HEK293 (cell line): ENCODE results near the gene OTOP3.

Source experiments
- CTCF ChIA-PET: fragments of 350-600 bp; formaldehyde crosslinking; extraction: SDS; loops from one replicate; lab custom pipeline; 2021; ENCODE audit warnings: antibody characterized with exemption; lab: Yijun Ruan, JAX
- POLR2A ChIA-PET: fragments of 300-600 bp; formaldehyde crosslinking; extraction: SDS; loops from one replicate; lab custom pipeline; 2020; ENCODE audit warnings: antibody characterized with exemption, inconsistent platforms; lab: Yijun Ruan, JAX
- H3K27ac ChIP-seq: fragments of 200-500 bp; sonication (Bioruptor generic); 2 replicates; pipeline ENCODE4 v1.5.1; 2014; ENCODE audit warnings: low read depth, low read length, control low read depth, inconsistent platforms; ENCODE audit errors: extremely low read depth
- H3K36me3 ChIP-seq, 2 experiments: fragments of 200-500 bp in 1 of 2; sonication (Bioruptor generic) in 1 of 2; 1 replicate in 1 of 2; 2 replicates in 1 of 2; pipeline ENCODE4 v1.5.1; 2014 to 2017; ENCODE audit warnings: inconsistent platforms in 2 of 2, low read length in 2 of 2; ENCODE audit not compliant: control insufficient read depth in 2 of 2, insufficient read depth in 1 of 2
- H3K4me1 ChIP-seq: fragments of 200-500 bp; sonication (Bioruptor generic); 2 replicates; pipeline ENCODE4 v1.5.1; 2014; ENCODE audit warnings: mild to moderate bottlenecking, low read length, inconsistent platforms; ENCODE audit not compliant: control insufficient read depth, insufficient read depth
- H3K4me3 ChIP-seq: 2 replicates; pipeline ENCODE4 v1.5.1; 2011; ENCODE audit warnings: low read depth, mild to moderate bottlenecking, control low read depth, low read length, moderate library complexity
- H3K9me3 ChIP-seq: fragments of 200-500 bp; sonication (Bioruptor generic); 2 replicates; pipeline ENCODE4 v1.5.1; 2014; ENCODE audit warnings: low read depth, low read length, inconsistent platforms; ENCODE audit not compliant: control insufficient read depth, insufficient read depth
- KLF1 ChIP-seq: fragments of 450-650 bp; formaldehyde crosslinking; IDR thresholded peaks from 2 replicates; pipeline ENCODE4 v1.5.1; 2016; ENCODE audit warnings: missing biosample characterization, missing genetic modification characterization
- MYNN ChIP-seq: fragments of 450-650 bp; formaldehyde crosslinking; IDR thresholded peaks from 2 replicates; pipeline ENCODE4 v1.5.1; 2016; ENCODE audit warnings: missing biosample characterization, missing genetic modification characterization, borderline replicate concordance
- PRDM1 ChIP-seq: fragments of 450-650 bp; formaldehyde crosslinking; IDR thresholded peaks from 2 replicates; pipeline ENCODE4; 2016; ENCODE audit warnings: missing biosample characterization, missing genetic modification characterization
- PRDM10 ChIP-seq: fragments of 450-650 bp; formaldehyde crosslinking; IDR thresholded peaks from 2 replicates; pipeline ENCODE4 v1.5.1; 2016; ENCODE audit warnings: missing biosample characterization, missing genetic modification characterization
- WT1 ChIP-seq: fragments of 450-650 bp; formaldehyde crosslinking; IDR thresholded peaks from 2 replicates; pipeline ENCODE4 v1.5.1; 2016; ENCODE audit warnings: missing biosample characterization, missing genetic modification characterization
- ZNF335 ChIP-seq: fragments of 450-650 bp; formaldehyde crosslinking; conservative IDR thresholded peaks from 2 replicates; pipeline ENCODE4 v1.5.1; 2016; ENCODE audit warnings: missing biosample characterization, missing genetic modification characterization
- ZNF529 ChIP-seq: fragments of 450-650 bp; formaldehyde crosslinking; IDR thresholded peaks from 2 replicates; pipeline ENCODE4 v1.5.1; 2017; ENCODE audit warnings: missing genetic modification characterization, missing biosample characterization; ENCODE audit not compliant: insufficient replicate concordance
- ZNF660 ChIP-seq: fragments of 450-650 bp; IDR thresholded peaks from 2 replicates; pipeline ENCODE4 v1.5.1; 2018; ENCODE audit warnings: missing biosample characterization, mild to moderate bottlenecking, missing genetic modification characterization
- ZNF76 ChIP-seq: fragments of 450-650 bp; formaldehyde crosslinking; IDR thresholded peaks from 2 replicates; pipeline ENCODE4; 2016; ENCODE audit warnings: low read depth, missing biosample characterization, missing genetic modification characterization, borderline replicate concordance
- ZNF768 ChIP-seq: fragments of 450-650 bp; formaldehyde crosslinking; IDR thresholded peaks from 2 replicates; pipeline ENCODE4 v1.5.1; 2018; ENCODE audit warnings: missing biosample characterization, mild to moderate bottlenecking, missing genetic modification characterization
- ZNF791 ChIP-seq: fragments of 450-650 bp; formaldehyde crosslinking; IDR thresholded peaks from 2 replicates; pipeline ENCODE4 v1.5.1; 2016; ENCODE audit warnings: missing biosample characterization, missing genetic modification characterization
- TF ChIP-seq, protein P1 (sequence below): fragments of 450-650 bp; formaldehyde crosslinking; IDR thresholded peaks from 2 replicates; pipeline ENCODE4 v1.5.1; 2016; ENCODE audit warnings: missing biosample characterization, missing genetic modification characterization
- TF ChIP-seq, protein P2 (sequence below): fragments of 450-650 bp; formaldehyde crosslinking; IDR thresholded peaks from 2 replicates; pipeline ENCODE4 v1.5.1; 2016; ENCODE audit warnings: missing biosample characterization, missing genetic modification characterization

OTOP3 gene

DNA sequence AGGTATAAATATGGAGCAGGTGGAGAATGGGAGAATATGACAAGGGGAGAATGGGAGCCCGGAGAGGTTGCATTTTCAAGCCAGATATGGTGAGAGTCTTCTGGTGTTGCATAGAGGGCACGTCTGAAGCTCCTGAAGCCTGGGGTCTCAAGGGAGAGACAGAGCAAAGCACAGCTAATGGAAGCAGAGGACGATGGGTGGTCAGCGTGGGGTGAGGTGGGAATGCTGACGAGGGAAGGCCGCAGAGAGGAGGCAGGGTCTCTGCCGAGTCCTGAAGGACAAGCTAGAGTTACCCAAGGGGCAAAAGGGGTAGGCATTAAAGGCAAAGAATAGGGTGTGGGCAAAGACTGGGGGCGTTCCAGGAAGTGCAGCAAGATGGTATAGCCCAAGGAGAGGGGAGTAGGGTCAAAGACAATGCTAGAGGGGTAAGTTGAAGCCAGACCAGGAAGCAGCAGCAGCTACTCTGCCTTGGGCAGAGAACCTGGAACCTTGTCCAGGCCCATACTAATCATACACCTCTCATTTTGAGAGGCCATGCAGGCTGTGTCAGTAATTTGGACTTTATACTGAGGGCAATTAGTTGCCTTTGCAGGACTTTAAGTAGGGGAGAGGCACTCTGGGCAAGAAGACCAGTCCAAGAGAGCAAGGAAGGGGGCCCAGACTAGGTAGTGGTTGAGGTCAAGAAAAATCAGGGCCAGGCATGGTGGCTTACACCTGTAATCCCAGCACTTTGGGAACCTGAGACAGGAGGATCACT is 2.7 kb downstream of the OTOP3 start:
- CTCF ChIA-PET = interaction anchor here (0.8 to 1.4 kb wide), 2 partner anchors 22 to 663 kb away, joined by 3 to 5 read pairs; no protein-coding TSS in a partner anchor

GRCh38 chr17:74939534-74939933 is 3.8 kb downstream of the OTOP3 start:
- H3K4me1 ChIP-seq = no peaks in the 10 kb centered on the region
- no peaks in the 10 kb centered on the region for H3K36me3 ChIP-seq
- H3K4me3 ChIP-seq = no peak overlapping the region
- H3K9me3 ChIP-seq = no peaks in the 10 kb centered on the region
- POLR2A ChIA-PET = no interaction called here
- no peak overlapping the region for H3K27ac ChIP-seq
- CTCF ChIA-PET = interaction anchor here (0.6 to 1.6 kb wide), 4 partner anchors 13 to 443 kb away, joined by 4 to 6 read pairs (median 4); partner anchors contain the start of gene OTOP2
- TF ChIP-seq ZNF660 (tag by site-specific recombination) = no peak
- 0 out of 2 replicates have a peak, but pooled peaks have one; percentile 19 for TF ChIP-seq ZNF335 (tag by site-specific recombination)

More for the DNA sequence above, 2.7 kb downstream of the OTOP3 start:
- Histone ChIP-seq H3K4me3 (no peak overlapping the region), H3K36me3 (no peaks in the 10 kb centered on the region), H3K27ac (no peak overlapping the region), H3K9me3 (no peaks in the 10 kb centered on the region), H3K4me1 (no peaks in the 10 kb centered on the region)
- TF ChIP-seq PRDM10 (peak; percentile 71; the same call in 1 of the 2 replicates), ZNF529 (tag by site-specific recombination) (no peak)
- TF ChIP-seq, all 188 proteins: peak for 1
- POLR2A ChIA-PET = interaction anchor here (0.8 kb wide), 1 partner anchor 65 kb away, joined by 4 read pairs; the partner anchor contains the start of gene FDXR

- POLR2A ChIA-PET = no interaction called here
- CTCF ChIA-PET = interaction anchor here (0.6 kb wide), 1 partner anchor 68 kb away, joined by 3 read pairs; no protein-coding TSS in a partner anchor
- Histone ChIP-seq H3K9me3 (no peaks in the 10 kb centered on the region), H3K27ac (no peak overlapping the region), H3K4me3 (no peak overlapping the region), H3K36me3 (no peaks in the 10 kb centered on the region), H3K4me1 (no peaks in the 10 kb centered on the region)
- TF ChIP-seq MYNN (tag by site-specific recombination) (no peak), ZNF791 (no peak), ZNF768 (tag by site-specific recombination) (0 out of 2 replicates have a peak, but pooled peaks have one; percentile 31), PRDM1 (tag by site-specific recombination) (no peak), WT1 (tag by site-specific recombination) (no peak)
Observed at GRCh38 chr17:74941128-74941725, 5.5 kb downstream of the OTOP3 start.

DNA sequence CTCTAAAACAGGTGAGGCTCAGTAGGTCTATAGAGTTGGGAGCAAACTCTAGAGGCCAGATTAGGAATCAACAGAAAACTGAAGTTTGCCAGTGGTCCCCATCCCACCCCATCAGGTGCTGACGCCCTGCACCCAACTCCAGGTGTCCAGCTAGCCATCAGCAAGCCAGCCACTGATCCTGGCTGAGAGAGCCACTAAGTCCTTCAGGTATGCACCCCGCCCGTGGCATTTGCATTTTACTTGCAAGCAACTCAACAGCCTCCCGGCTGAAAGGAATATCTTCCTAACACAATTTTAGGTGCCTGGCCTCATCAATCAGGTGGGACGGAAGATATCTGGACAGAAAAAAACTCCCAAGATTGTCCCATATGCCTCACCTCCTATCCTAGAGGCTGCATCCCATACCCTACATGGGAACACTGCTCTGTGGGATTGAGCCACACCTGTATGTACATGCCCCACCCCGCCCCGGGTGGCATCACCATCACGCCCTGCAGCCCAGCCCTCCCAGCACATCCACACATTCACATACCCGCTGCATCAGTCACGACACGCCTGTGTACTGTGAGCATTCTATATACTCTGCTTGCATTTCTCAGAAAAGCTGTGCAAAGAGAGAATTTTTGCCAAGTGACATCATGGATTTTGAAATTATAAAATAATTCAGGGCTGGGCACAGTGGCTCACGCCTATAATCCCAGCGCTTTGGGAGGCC is 8.3 kb downstream of the OTOP3 start:
- no peaks in the 10 kb centered on the region for H3K9me3 ChIP-seq
- ChIA-PET POLR2A (no interaction called here), CTCF (interaction anchor here (10.3 kb wide), 1 partner anchor 15 kb away, joined by 100 read pairs; no protein-coding TSS in a partner anchor)

More for the DNA sequence above, 8.3 kb downstream of the OTOP3 start:
- Histone ChIP-seq H3K36me3 (no peaks in the 10 kb centered on the region), H3K4me1 (no peaks in the 10 kb centered on the region), H3K4me3 (no peak overlapping the region), H3K27ac (no peak overlapping the region)
- TF ChIP-seq, protein P1, sequence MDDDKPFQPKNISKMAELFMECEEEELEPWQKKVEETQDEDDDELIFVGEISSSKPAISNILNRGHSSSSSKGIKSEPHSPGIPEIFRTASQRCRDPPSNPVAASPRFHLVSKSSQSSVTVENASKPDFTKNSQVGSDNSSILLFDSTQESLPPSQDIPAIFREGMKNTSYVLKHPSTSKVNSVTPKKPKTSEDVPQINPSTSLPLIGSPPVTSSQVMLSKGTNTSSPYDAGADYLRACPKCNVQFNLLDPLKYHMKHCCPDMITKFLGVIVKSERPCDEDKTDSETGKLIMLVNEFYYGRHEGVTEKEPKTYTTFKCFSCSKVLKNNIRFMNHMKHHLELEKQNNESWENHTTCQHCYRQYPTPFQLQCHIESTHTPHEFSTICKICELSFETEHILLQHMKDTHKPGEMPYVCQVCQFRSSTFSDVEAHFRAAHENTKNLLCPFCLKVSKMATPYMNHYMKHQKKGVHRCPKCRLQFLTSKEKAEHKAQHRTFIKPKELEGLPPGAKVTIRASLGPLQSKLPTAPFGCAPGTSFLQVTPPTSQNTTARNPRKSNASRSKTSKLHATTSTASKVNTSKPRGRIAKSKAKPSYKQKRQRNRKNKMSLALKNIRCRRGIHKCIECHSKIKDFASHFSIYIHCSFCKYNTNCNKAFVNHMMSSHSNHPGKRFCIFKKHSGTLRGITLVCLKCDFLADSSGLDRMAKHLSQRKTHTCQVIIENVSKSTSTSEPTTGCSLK (tag by site-specific recombination) = no peak
- TF ChIP-seq, protein P2, sequence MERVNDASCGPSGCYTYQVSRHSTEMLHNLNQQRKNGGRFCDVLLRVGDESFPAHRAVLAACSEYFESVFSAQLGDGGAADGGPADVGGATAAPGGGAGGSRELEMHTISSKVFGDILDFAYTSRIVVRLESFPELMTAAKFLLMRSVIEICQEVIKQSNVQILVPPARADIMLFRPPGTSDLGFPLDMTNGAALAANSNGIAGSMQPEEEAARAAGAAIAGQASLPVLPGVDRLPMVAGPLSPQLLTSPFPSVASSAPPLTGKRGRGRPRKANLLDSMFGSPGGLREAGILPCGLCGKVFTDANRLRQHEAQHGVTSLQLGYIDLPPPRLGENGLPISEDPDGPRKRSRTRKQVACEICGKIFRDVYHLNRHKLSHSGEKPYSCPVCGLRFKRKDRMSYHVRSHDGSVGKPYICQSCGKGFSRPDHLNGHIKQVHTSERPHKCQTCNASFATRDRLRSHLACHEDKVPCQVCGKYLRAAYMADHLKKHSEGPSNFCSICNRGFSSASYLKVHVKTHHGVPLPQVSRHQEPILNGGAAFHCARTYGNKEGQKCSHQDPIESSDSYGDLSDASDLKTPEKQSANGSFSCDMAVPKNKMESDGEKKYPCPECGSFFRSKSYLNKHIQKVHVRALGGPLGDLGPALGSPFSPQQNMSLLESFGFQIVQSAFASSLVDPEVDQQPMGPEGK (tag by site-specific recombination) = no peak
- no peak for TF ChIP-seq ZNF76 (tag by site-specific recombination)
- peak; percentile 95 for TF ChIP-seq KLF1 (tag by site-specific recombination)
